ENCODE measurements around the gene VWA5B1. TPM values are rescaled to one million over a fixed set of nuclear protein-coding genes. Genes with fewer than 3 reads are reported as not detected.

The VWA5B1 gene
- total RNA-seq, 2 donors from 2014 or later: 0.22 to 0.43 TPM

DNA sequence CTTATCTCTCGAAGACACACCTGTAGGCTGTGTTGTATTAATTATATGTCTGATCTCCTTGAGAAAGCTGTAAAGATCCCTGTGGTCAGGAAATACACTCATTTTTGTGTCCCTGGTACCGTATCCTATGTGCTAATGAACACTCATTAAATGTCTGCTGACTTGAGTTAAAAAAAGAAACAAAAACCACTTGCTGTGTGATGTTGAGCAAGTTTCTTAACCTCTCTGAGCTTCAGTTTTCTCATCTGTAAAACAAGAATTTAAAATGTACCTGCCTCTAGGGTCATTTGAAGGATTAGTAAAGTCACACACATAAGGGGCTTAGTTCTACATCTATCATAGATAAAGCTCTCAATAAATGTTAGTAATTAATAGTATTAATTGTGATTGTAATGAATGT, 91.3 kb downstream of the VWA5B1 start:
- no peaks in the 10 kb centered on the region for H3K9me3 ChIP-seq
- TF ChIP-seq, protein P1, sequence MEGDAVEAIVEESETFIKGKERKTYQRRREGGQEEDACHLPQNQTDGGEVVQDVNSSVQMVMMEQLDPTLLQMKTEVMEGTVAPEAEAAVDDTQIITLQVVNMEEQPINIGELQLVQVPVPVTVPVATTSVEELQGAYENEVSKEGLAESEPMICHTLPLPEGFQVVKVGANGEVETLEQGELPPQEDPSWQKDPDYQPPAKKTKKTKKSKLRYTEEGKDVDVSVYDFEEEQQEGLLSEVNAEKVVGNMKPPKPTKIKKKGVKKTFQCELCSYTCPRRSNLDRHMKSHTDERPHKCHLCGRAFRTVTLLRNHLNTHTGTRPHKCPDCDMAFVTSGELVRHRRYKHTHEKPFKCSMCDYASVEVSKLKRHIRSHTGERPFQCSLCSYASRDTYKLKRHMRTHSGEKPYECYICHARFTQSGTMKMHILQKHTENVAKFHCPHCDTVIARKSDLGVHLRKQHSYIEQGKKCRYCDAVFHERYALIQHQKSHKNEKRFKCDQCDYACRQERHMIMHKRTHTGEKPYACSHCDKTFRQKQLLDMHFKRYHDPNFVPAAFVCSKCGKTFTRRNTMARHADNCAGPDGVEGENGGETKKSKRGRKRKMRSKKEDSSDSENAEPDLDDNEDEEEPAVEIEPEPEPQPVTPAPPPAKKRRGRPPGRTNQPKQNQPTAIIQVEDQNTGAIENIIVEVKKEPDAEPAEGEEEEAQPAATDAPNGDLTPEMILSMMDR (IDR thresholded peaks at IDR 0.05): no peak
- DNase-seq (ENCODE audit: low spot score): no peak
- peaks cover 0 to 6% of the 10 kb centered on the region in 2 donors for H3K27me3 ChIP-seq
- no peaks in the 10 kb centered on the region for H3K4me1 ChIP-seq
- H3K36me3 ChIP-seq: no peaks in the 10 kb centered on the region
- H3K27ac ChIP-seq: no peak overlapping the region
- no peak overlapping the region for H3K4me3 ChIP-seq

- TF ChIP-seq, protein P1 (IDR thresholded peaks at IDR 0.05): no peak
- H3K36me3 ChIP-seq: no peaks in the 10 kb centered on the region
- no peaks in the 10 kb centered on the region for H3K4me1 ChIP-seq
- H3K27ac ChIP-seq: no peak overlapping the region
- peaks cover 0 to 6% of the 10 kb centered on the region in 2 donors for H3K27me3 ChIP-seq
- H3K4me3 ChIP-seq: no peak overlapping the region
- no peaks in the 10 kb centered on the region for H3K9me3 ChIP-seq
- no peak for DNase-seq (ENCODE audit: low spot score)
These were observed 92.0 kb downstream of the VWA5B1 start for GRCh38 chr1:20382711-20383110.

GRCh38 chr1:20383631-20384030, 93.0 kb downstream of the VWA5B1 start:
- Histone ChIP-seq H3K4me1 (no peaks in the 10 kb centered on the region), H3K27me3 (peaks cover 0 to 6% of the 10 kb centered on the region in 2 donors), H3K9me3 (no peaks in the 10 kb centered on the region), H3K4me3 (no peak overlapping the region), H3K36me3 (no peaks in the 10 kb centered on the region), H3K27ac (no peak overlapping the region)
- no peak for DNase-seq (ENCODE audit: low spot score)
- TF ChIP-seq, protein P1 (IDR thresholded peaks at IDR 0.05): no peak

GRCh38 chr1:20385630-20386029, 95.0 kb downstream of the VWA5B1 start:
- Histone ChIP-seq H3K36me3 (no peaks in the 10 kb centered on the region), H3K9me3 (no peaks in the 10 kb centered on the region), H3K27ac (no peak overlapping the region), H3K4me3 (no peak overlapping the region), H3K27me3 (peaks cover 0 to 6% of the 10 kb centered on the region in 2 donors), H3K4me1 (no peaks in the 10 kb centered on the region)
- no peak for DNase-seq (ENCODE audit: low spot score)
- TF ChIP-seq, protein P1 (IDR thresholded peaks at IDR 0.05): no peak

DNA sequence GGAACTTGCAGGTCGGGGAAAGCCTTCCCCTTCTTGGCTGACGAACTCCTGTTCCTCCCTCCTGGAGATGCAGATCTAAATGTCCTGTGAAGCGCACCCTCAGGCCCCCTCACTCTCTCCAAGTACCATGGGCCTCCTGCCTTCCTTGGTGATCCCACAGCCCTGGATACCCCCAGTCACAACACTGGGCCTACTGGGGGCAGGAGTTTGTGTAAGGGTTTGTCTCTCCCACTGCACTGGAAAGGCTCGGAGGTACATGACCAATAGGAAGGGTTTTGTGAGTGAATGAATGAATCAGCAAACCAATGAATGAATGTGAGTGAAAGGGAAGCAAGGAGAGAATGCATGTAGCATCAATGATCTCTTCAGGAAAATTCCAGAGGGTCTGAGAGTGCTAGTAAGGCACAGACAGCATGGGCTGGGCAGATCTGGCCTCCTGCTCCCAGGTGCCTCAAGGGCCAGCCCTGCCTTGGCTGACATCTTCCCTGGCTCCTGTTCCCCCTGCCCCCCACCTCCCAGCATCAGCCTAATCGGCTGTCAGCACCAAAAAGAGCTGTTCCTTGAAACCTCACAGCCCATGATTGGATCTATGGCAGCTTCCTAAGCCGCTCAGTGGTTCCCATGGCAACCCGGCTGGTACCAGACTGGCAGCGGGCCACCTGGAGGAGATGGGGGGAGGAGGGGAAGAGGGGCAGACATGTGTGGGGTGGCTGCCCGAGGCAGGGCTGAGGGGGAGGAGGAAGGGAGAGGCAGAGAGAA, 95.8 kb downstream of the VWA5B1 start:
- no peaks in the 10 kb centered on the region for H3K9me3 ChIP-seq
- H3K27ac ChIP-seq: no peak overlapping the region
- peaks cover 0 to 6% of the 10 kb centered on the region in 2 donors for H3K27me3 ChIP-seq
- TF ChIP-seq, protein P1 (IDR thresholded peaks at IDR 0.05): no peak
- DNase-seq (ENCODE audit: low spot score): no peak
- no peaks in the 10 kb centered on the region for H3K36me3 ChIP-seq
- no peaks in the 10 kb centered on the region for H3K4me1 ChIP-seq
- no peak overlapping the region for H3K4me3 ChIP-seq

GRCh38 chr1:20389571-20389970, 98.9 kb downstream of the VWA5B1 start:
- H3K4me1 ChIP-seq: no peaks in the 10 kb centered on the region
- no peak for DNase-seq (ENCODE audit: low spot score)
- H3K36me3 ChIP-seq: no peaks in the 10 kb centered on the region
- TF ChIP-seq, protein P1 (IDR thresholded peaks at IDR 0.05): no peak
- peaks cover 0 to 3% of the 10 kb centered on the region in 2 donors for H3K9me3 ChIP-seq
- H3K27me3 ChIP-seq: peaks cover 0 to 6% of the 10 kb centered on the region in 2 donors
- H3K4me3 ChIP-seq: no peak overlapping the region
- no peak overlapping the region for H3K27ac ChIP-seq
